MM.1S (cell line): ENCODE results near the gene CCBE1.

ENCODE experiments used
- DNase-seq: peaks from one replicate; pipeline ENCODE4 v3.0.0-alpha.2; 2015
- H2AFZ ChIP-seq: fragments of 300-600 bp; sonication (generic); 2 replicates; pipeline ENCODE4 v1.6.0; 2016; ENCODE audit warnings: antibody characterized with exemption, low read length
- H3F3A ChIP-seq: fragments of 300-600 bp; sonication (generic); 2 replicates; pipeline ENCODE4 v1.6.1; 2016; ENCODE audit warnings: mild to moderate bottlenecking, antibody characterized with exemption, low read length, moderate library complexity, mixed read lengths; ENCODE audit not compliant: insufficient read depth
- H3K27ac ChIP-seq: fragments of 300-600 bp; sonication (generic); 2 replicates; pipeline ENCODE4 v1.5.1; 2016; ENCODE audit warnings: mild to moderate bottlenecking, low read length
- H3K27me3 ChIP-seq: fragments of 300-600 bp; sonication (generic); replicated peaks from 2 replicates; pipeline ENCODE4 v1.6.0; 2016; ENCODE audit warnings: low read length; ENCODE audit not compliant: insufficient read depth
- H3K36me3 ChIP-seq: fragments of 300-600 bp; sonication (generic); replicated peaks from 2 replicates; pipeline ENCODE4 v1.6.1; 2016; ENCODE audit warnings: mild to moderate bottlenecking, low read length, mixed read lengths; ENCODE audit not compliant: insufficient read depth
- H3K4me1 ChIP-seq: fragments of 300-600 bp; sonication (generic); 2 replicates; pipeline ENCODE4 v1.6.1; 2016; ENCODE audit warnings: low read length, mixed read lengths
- H3K4me2 ChIP-seq: fragments of 300-600 bp; sonication (generic); 2 replicates; pipeline ENCODE4 v1.6.0; 2016; ENCODE audit warnings: low read depth, low read length
- H3K4me3 ChIP-seq: fragments of 300-600 bp; sonication (generic); 2 replicates; pipeline ENCODE4 v1.5.1; 2016; ENCODE audit warnings: low read length, mixed read lengths
- H3K79me2 ChIP-seq: fragments of 300-600 bp; sonication (generic); 2 replicates; pipeline ENCODE4 v1.6.1; 2016; ENCODE audit warnings: mixed run types, low read length, mixed read lengths
- H3K9ac ChIP-seq: fragments of 300-600 bp; sonication (generic); 2 replicates; pipeline ENCODE4 v1.6.1; 2016; ENCODE audit warnings: low read length, mixed read lengths
- H3K9me2 ChIP-seq: fragments of 300-600 bp; sonication (generic); replicated peaks from 2 replicates; pipeline ENCODE4 v1.6.1; 2016; ENCODE audit warnings: mild to moderate bottlenecking, low read length, mixed read lengths; ENCODE audit not compliant: insufficient read depth
- H3K9me3 ChIP-seq: fragments of 300-600 bp; sonication (generic); replicated peaks from 2 replicates; pipeline ENCODE4 v1.6.1; 2016; ENCODE audit warnings: mild to moderate bottlenecking, low read length, mixed read lengths; ENCODE audit not compliant: insufficient read depth
- H4K20me1 ChIP-seq: fragments of 300-600 bp; sonication (generic); 2 replicates; pipeline ENCODE4 v1.6.1; 2016; ENCODE audit warnings: mild to moderate bottlenecking, low read length, moderate library complexity, mixed read lengths; ENCODE audit not compliant: insufficient read depth
- EZH2 ChIP-seq: fragments of 300-600 bp; sonication (generic); optimal IDR thresholded peaks from 2 replicates; pipeline ENCODE3; 2017; ENCODE audit warnings: low read depth, mild to moderate bottlenecking, antibody characterized with exemption, low read length, mixed read lengths
- EZH2phosphoT487 ChIP-seq: fragments of 300-600 bp; sonication (generic); IDR thresholded peaks from 2 replicates; pipeline ENCODE4 v1.6.1; 2018; ENCODE audit warnings: antibody characterized with exemption, low read length
- TF ChIP-seq, protein P1 (sequence below): fragments of 300-600 bp; sonication (generic); IDR thresholded peaks from 2 replicates; pipeline ENCODE4 v1.5.1; 2016; ENCODE audit warnings: antibody characterized with exemption, low read length, mixed read lengths

Gene CCBE1

DNA sequence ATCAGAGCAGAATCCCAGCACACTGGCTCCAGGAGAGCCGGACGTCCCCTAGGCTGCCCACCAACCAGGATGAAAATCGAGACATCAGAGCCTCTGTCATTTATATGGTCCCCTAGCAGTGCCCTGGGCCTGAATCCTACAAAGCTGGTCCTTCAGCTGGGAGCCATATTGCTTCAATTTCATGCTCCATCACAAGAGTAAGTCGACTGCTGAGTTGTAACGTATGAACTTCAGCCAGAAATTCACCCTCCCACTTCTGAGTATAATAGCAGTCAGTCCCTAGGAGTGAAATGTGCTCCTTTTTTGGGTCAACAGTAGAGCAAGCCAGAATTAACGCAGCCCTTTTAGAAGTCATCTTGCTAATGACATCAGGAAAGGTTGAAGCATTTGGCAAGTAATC lies 126.4 kb downstream of the CCBE1 start:
- DNase-seq: no peak
- H4K20me1 ChIP-seq: no peaks in the 10 kb centered on the region
- H3K79me2 ChIP-seq: no peaks in the 10 kb centered on the region
- no peak overlapping the region for H3K27ac ChIP-seq
- no peaks in the 10 kb centered on the region for H3F3A ChIP-seq
- no peak overlapping the region for H2AFZ ChIP-seq
- no peaks in the 10 kb centered on the region for H3K27me3 ChIP-seq
- H3K4me1 ChIP-seq: no peaks in the 10 kb centered on the region
- H3K4me3 ChIP-seq: no peak overlapping the region
- H3K9ac ChIP-seq: no peak overlapping the region
- no peak overlapping the region for H3K4me2 ChIP-seq
- H3K9me2 ChIP-seq: no peaks in the 10 kb centered on the region
- no peak for TF ChIP-seq EZH2phosphoT487
- TF ChIP-seq EZH2: no peak
- TF ChIP-seq, protein P1, sequence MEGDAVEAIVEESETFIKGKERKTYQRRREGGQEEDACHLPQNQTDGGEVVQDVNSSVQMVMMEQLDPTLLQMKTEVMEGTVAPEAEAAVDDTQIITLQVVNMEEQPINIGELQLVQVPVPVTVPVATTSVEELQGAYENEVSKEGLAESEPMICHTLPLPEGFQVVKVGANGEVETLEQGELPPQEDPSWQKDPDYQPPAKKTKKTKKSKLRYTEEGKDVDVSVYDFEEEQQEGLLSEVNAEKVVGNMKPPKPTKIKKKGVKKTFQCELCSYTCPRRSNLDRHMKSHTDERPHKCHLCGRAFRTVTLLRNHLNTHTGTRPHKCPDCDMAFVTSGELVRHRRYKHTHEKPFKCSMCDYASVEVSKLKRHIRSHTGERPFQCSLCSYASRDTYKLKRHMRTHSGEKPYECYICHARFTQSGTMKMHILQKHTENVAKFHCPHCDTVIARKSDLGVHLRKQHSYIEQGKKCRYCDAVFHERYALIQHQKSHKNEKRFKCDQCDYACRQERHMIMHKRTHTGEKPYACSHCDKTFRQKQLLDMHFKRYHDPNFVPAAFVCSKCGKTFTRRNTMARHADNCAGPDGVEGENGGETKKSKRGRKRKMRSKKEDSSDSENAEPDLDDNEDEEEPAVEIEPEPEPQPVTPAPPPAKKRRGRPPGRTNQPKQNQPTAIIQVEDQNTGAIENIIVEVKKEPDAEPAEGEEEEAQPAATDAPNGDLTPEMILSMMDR: no peak
- H3K36me3 ChIP-seq: no peaks in the 10 kb centered on the region
- no peaks in the 10 kb centered on the region for H3K9me3 ChIP-seq

DNA sequence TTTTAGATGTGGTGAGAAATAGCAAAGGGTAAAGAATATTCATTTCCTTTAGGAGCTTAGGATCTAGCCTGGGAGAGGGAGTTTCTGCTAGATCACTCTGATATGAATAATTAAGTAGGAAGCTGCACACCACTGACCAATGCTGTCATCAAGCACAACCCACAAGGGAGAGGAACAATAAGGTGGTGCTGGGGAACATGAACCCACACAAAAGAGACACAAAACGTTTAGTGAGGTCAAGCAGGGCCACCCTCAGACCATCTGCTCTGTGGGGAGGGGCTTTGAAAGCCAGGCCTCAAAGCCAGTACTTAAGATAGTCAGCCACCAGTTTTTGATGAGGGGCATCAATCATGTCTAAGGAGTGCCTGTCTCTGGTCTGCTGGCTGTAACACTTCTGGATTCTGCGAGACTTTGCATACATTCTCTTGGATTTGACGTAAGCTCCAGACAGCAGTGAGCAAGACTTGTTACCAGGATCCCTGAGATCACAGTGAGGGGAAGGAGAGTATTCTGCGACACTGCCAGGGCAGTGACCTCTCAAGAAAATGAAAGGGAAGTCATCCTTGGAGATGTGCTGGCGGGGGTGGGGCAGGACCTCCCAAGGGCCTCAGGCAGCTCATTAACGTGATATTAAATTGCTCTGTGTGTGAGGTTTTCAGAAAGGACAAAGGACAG lies 127.0 kb downstream of the CCBE1 start:
- no peaks in the 10 kb centered on the region for H3F3A ChIP-seq
- no peaks in the 10 kb centered on the region for H3K79me2 ChIP-seq
- DNase-seq: no peak
- no peaks in the 10 kb centered on the region for H4K20me1 ChIP-seq
- H3K27ac ChIP-seq: no peak overlapping the region
- no peaks in the 10 kb centered on the region for H3K36me3 ChIP-seq
- H3K9me3 ChIP-seq: no peaks in the 10 kb centered on the region
- no peaks in the 10 kb centered on the region for H3K4me1 ChIP-seq
- no peak overlapping the region for H3K4me3 ChIP-seq
- H3K27me3 ChIP-seq: no peaks in the 10 kb centered on the region
- no peaks in the 10 kb centered on the region for H3K9me2 ChIP-seq
- no peak overlapping the region for H3K4me2 ChIP-seq
- TF ChIP-seq EZH2 (no peak), EZH2phosphoT487 (no peak)
- TF ChIP-seq, protein P1: no peak
- H2AFZ ChIP-seq: no peak overlapping the region
- H3K9ac ChIP-seq: no peak overlapping the region

DNA sequence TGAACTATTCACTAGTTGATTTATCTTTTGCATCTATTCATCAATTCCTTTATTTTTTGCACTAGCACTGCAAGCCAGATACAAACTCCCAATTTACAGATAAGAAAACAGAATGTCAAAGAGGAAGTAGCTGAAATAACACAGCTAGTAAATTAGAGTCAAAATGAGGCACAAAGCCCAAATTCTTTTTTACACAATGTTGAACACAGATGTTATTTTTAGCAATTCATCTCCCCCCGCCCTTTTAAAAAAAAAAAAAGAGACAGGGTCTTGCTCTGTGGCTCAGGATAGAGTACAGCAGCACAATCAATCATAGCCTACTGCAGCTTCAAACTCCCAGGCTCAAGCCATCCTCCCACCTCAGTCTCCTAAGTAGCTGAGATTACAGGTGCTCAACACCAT lies 127.8 kb downstream of the CCBE1 start:
- Histone ChIP-seq H3K27ac (no peak overlapping the region), H2AFZ (no peak overlapping the region), H3K9ac (no peak overlapping the region), H3K79me2 (no peaks in the 10 kb centered on the region), H3K4me3 (no peak overlapping the region), H3K9me3 (no peaks in the 10 kb centered on the region), H3F3A (no peaks in the 10 kb centered on the region), H3K27me3 (no peaks in the 10 kb centered on the region), H3K4me1 (no peaks in the 10 kb centered on the region), H3K36me3 (no peaks in the 10 kb centered on the region), H3K4me2 (no peak overlapping the region), H4K20me1 (no peaks in the 10 kb centered on the region), H3K9me2 (no peaks in the 10 kb centered on the region)
- no peak for TF ChIP-seq EZH2phosphoT487
- no peak for TF ChIP-seq EZH2
- TF ChIP-seq, protein P1: no peak
- no peak for DNase-seq
